Measurements from ENCODE around the gene LGALSL. TPM values are rescaled to one million over a fixed set of nuclear protein-coding genes. Genes with fewer than 3 reads are reported as not detected.

The LGALSL gene
- total RNA-seq, 1 donor from 2014 or later, result 30.2 TPM

DNA sequence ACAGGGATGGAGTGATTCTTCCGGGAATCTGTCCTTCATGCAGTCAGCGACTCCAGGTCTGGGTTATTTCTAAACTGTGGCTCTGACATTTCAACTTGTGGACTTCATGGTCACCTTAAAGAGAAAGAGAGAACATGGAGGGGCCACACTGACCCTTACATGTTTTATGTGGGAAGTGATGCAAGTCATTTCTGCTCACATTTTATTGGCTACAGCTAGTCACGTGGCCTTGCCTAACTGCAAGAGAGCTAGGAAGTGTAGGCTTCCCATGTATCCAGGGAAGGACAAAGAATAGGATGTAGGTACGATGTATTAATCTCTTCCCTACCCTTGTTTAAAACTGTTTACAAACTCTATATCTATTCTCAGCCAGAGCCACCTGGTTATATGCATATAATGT lies 39.8 kb downstream of the LGALSL start:
- TF ChIP-seq, protein P1, sequence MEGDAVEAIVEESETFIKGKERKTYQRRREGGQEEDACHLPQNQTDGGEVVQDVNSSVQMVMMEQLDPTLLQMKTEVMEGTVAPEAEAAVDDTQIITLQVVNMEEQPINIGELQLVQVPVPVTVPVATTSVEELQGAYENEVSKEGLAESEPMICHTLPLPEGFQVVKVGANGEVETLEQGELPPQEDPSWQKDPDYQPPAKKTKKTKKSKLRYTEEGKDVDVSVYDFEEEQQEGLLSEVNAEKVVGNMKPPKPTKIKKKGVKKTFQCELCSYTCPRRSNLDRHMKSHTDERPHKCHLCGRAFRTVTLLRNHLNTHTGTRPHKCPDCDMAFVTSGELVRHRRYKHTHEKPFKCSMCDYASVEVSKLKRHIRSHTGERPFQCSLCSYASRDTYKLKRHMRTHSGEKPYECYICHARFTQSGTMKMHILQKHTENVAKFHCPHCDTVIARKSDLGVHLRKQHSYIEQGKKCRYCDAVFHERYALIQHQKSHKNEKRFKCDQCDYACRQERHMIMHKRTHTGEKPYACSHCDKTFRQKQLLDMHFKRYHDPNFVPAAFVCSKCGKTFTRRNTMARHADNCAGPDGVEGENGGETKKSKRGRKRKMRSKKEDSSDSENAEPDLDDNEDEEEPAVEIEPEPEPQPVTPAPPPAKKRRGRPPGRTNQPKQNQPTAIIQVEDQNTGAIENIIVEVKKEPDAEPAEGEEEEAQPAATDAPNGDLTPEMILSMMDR (IDR thresholded peaks at IDR 0.05; ENCODE audit: unreplicated experiment), result no peak
- Mint-ChIP-seq H3K27ac (ENCODE audit: unreplicated experiment) (no peak overlapping the region), H3K9me3 (ENCODE audit: unreplicated experiment) (no peaks in the 10 kb centered on the region), H3K4me3 (ENCODE audit: unreplicated experiment) (no peak overlapping the region), H3K4me1 (ENCODE audit: unreplicated experiment) (peaks cover 40% of the 10 kb centered on the region), H3K36me3 (ENCODE audit: low read depth, unreplicated experiment) (no peaks in the 10 kb centered on the region), H3K27me3 (ENCODE audit: unreplicated experiment) (no peaks in the 10 kb centered on the region)
- no peak for DNase-seq (ENCODE audit: low spot score)

DNA sequence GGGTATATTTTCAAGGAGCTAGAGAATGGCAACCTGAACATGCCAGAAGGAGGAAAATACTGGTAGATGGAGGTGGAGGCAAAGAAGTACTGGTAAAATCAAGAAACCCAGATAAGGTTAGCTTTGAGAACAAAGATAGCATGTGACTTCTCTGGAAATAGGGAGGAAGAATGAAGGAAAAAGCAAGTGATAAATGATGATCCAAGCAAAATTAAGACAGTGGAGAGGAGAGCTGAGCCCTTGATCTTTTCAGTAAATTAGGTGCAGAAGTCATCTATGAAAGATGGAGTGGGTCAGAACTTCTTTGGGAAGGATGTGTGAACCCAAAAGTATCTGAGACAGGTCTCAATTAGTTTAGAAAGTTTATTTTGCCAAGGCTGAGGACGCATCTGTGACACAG lies 44.5 kb downstream of the LGALSL start:
- no peak overlapping the region for H3K27ac Mint-ChIP-seq (ENCODE audit: unreplicated experiment)
- H3K36me3 Mint-ChIP-seq (ENCODE audit: low read depth, unreplicated experiment), result no peaks in the 10 kb centered on the region
- peaks cover 33% of the 10 kb centered on the region for H3K4me1 Mint-ChIP-seq (ENCODE audit: unreplicated experiment)
- TF ChIP-seq, protein P1 (IDR thresholded peaks at IDR 0.05; ENCODE audit: unreplicated experiment), result no peak
- peaks cover 9% of the 10 kb centered on the region for H3K27me3 Mint-ChIP-seq (ENCODE audit: unreplicated experiment)
- no peak overlapping the region for H3K4me3 Mint-ChIP-seq (ENCODE audit: unreplicated experiment)
- DNase-seq (ENCODE audit: low spot score), result no peak
- no peaks in the 10 kb centered on the region for H3K9me3 Mint-ChIP-seq (ENCODE audit: unreplicated experiment)

DNA sequence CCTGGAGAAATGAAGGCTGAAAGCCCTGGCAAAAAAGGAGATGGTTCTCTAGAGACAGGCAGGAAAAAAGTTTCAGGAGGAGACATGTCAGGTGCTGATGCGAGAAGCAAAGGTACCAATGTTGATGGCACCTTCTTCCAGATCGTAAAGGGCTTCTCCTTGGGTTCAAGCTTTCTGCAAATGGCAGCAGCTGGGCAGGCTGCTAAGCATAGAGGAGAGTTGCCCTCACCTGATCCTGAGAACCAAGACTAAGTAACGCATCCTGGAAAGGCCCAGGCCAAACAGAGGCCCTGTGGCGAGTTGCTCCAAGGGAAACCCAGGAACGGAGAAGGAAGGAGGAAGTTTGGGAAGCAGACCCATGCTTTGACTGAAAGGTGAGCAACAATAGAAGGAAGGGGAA lies 46.6 kb downstream of the LGALSL start:
- no peaks in the 10 kb centered on the region for H3K36me3 Mint-ChIP-seq (ENCODE audit: low read depth, unreplicated experiment)
- peaks cover 33% of the 10 kb centered on the region for H3K4me1 Mint-ChIP-seq (ENCODE audit: unreplicated experiment)
- H3K27me3 Mint-ChIP-seq (ENCODE audit: unreplicated experiment), result peaks cover 9% of the 10 kb centered on the region
- DNase-seq (ENCODE audit: low spot score), result no peak
- no peak overlapping the region for H3K4me3 Mint-ChIP-seq (ENCODE audit: unreplicated experiment)
- TF ChIP-seq, protein P1 (IDR thresholded peaks at IDR 0.05; ENCODE audit: unreplicated experiment), result no peak
- peak overlapping the region; percentile 84 for H3K27ac Mint-ChIP-seq (ENCODE audit: unreplicated experiment)
- no peaks in the 10 kb centered on the region for H3K9me3 Mint-ChIP-seq (ENCODE audit: unreplicated experiment)

DNA sequence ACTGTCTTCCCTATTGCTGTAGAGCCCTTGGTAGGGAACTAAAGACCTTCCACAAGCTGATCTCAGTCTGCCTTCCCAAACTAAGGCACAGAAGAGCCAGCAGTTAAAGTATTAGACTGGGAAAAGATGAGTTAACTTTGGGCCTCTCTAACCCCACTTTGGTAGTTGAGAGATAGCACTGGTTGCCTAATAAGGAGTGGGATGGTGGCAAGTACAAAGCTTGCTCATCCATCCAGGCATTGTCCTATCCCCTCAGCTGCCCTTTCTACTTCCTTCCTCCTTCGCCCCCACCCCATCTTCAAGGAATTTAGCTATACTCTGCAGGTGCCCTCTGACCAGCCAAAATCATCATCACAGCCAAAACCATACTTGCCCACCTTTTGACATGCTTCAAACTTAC lies 48.0 kb downstream of the LGALSL start:
- H3K27me3 Mint-ChIP-seq (ENCODE audit: unreplicated experiment), result peaks cover 9% of the 10 kb centered on the region

DNA sequence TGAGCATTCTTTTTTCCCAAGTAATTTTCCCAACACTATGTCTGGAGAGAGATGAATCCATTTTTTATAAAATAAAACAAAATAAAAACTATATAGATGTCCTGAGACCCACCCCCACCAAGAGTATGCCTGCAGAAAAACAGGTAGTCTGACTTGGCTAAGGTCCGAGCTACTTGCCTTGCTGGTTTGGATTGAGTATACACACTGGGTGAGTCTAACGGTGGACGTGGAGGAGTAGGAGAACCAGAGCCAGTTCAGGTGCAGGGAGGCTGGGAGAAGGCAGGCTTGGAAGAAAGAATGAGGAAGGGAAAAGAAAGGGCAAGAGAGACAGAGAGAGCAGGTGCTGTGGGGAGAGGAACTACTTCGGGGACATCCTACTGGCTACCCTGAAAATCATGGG lies 48.9 kb downstream of the LGALSL start:
- Mint-ChIP-seq H3K9me3 (ENCODE audit: unreplicated experiment) (no peaks in the 10 kb centered on the region), H3K27me3 (ENCODE audit: unreplicated experiment) (peaks cover 9% of the 10 kb centered on the region), H3K4me3 (ENCODE audit: unreplicated experiment) (no peak overlapping the region), H3K36me3 (ENCODE audit: low read depth, unreplicated experiment) (no peaks in the 10 kb centered on the region), H3K27ac (ENCODE audit: unreplicated experiment) (no peak overlapping the region), H3K4me1 (ENCODE audit: unreplicated experiment) (peaks cover 31% of the 10 kb centered on the region)
- TF ChIP-seq, protein P1 (IDR thresholded peaks at IDR 0.05; ENCODE audit: unreplicated experiment), result no peak
- no peak for DNase-seq (ENCODE audit: low spot score)

More for the DNA sequence above, 48.0 kb downstream of the LGALSL start:
- DNase-seq (ENCODE audit: low spot score), result no peak
- H3K9me3 Mint-ChIP-seq (ENCODE audit: unreplicated experiment), result no peaks in the 10 kb centered on the region
- H3K4me1 Mint-ChIP-seq (ENCODE audit: unreplicated experiment), result peaks cover 33% of the 10 kb centered on the region
- H3K27ac Mint-ChIP-seq (ENCODE audit: unreplicated experiment), result peak overlapping the region; percentile 15
- no peak overlapping the region for H3K4me3 Mint-ChIP-seq (ENCODE audit: unreplicated experiment)
- TF ChIP-seq, protein P1 (IDR thresholded peaks at IDR 0.05; ENCODE audit: unreplicated experiment), result no peak
- H3K36me3 Mint-ChIP-seq (ENCODE audit: low read depth, unreplicated experiment), result no peaks in the 10 kb centered on the region

Measured in endothelial cell (in vitro differentiated cells).